Fibroblast of lung (primary cell): ENCODE data around the gene NLGN1.
"Not testable (repeated sequence)": the region's sequence is repeated elsewhere in the genome, so short reads cannot be mapped to it uniquely, and the experiment has no call there.

Experiments used
- CTCF ChIP-seq, 2 donors: IDR thresholded peaks in 1 of 2; conservative IDR thresholded peaks in 1 of 2; 1 replicate in 1 of 2; 2 replicates in 1 of 2; pipeline ENCODE4 v1.5.1; 2011 to 2012; ENCODE audit warnings: low read length in 2 of 2, control low read depth in 1 of 2, inconsistent platforms in 1 of 2, low read depth in 1 of 2, mild to moderate bottlenecking in 1 of 2
- EZH2 ChIP-seq: IDR thresholded peaks from 2 replicates; pipeline ENCODE4 v1.5.1; 2012; ENCODE audit warnings: low read length, control low read depth, mild to moderate bottlenecking; ENCODE audit errors: missing control alignments

- not testable (repeated sequence) for TF ChIP-seq CTCF (conservative IDR thresholded peaks at IDR 0.05 in 1 of 2, IDR thresholded peaks at IDR 0.05 in 1 of 2; ENCODE audit: low read depth in 1 of 2, low read length in 2 of 2); EZH2
These were observed 44.4 kb upstream of the NLGN1 start for GRCh38 chr3:173353137-173353536.
